Stimulated activated CD4-positive, alpha-beta T cell treated with anti-CD3 and anti-CD28 coated beads, Interleukin-2, amount 100 ng/mL, for 48 hours (primary cell): ENCODE measurements around the gene CHCHD3.

Experiments used
- DNase-seq, 2 donors: peaks; one replicate each; pipeline ENCODE4 v3.0.0-alpha.2; 2020

The CHCHD3 gene

DNA sequence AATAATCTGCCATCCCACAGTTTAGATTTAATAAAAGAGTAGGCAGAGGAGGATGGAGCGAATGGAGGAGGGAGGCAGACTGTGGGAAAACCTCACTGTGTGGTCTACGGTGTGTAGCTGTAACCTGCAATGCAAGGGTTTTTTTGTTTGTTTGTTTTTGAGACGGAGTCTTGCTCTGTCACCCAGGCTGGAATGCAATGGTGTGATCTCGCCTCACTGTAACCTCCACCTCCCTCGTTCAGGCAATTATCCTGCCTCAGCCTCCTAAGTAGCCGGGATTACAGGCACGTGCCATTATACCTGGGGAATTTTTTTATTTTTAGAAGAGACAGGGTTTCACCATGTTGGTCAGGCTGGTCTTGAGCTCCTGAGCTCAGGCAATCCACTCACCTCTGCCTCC lies 321.0 kb downstream of the CHCHD3 start:
- DNase-seq = no peak

DNA sequence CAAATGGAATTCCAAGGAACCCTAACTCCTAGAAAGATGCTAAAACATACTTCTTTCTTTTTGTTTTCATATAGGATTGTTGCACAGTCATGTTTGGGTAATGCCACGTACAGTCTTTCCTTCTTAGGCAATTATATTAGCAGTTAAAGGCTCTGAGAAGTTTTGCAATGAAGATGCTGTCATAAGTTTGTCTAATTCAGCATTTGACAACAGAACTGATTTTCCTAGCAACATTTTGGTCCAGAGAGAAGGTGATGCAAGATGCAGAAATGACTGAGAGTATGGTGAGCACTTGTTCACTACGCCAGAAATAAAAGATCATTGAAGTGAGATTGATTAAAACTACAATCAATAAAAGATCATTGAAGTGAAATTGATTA lies 321.7 kb downstream of the CHCHD3 start:
- DNase-seq = no peak

DNA sequence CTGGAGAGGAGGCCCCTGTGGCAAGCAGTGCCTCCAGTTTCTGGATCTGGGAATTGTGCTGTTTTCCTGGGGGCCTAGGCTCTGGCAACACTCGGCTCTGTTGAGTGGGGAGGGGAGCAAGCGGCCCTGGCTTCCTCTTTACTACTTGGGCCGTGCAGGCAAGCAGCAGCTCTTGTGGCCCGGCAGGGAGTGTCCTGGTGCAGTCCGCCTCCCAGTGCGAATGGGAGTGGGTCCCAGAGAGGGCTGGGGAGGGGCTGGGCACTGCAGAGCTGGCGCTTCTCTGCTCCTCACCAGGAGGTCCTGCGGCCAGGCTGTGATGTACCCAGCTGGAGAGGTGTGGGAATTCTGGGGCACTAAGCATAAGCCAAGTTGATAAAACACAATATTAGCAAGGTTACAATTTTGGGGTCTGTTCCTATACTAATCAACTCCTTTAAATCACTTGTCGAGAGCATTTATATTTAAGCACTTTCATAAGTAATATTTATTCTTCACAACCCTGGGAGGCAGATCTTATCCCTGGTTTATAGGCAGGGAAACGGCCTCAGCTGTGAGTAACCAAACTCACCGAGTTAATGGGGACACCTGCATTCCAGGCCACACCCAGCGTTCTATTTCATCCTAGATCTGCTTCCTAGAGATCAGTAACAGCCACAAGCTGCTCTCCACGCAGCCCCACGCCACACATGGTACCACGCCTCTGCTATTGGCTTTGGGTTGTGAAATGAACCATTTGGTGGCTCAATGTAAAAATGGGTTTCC lies 322.2 kb downstream of the CHCHD3 start:
- DNase-seq = no peak

DNA sequence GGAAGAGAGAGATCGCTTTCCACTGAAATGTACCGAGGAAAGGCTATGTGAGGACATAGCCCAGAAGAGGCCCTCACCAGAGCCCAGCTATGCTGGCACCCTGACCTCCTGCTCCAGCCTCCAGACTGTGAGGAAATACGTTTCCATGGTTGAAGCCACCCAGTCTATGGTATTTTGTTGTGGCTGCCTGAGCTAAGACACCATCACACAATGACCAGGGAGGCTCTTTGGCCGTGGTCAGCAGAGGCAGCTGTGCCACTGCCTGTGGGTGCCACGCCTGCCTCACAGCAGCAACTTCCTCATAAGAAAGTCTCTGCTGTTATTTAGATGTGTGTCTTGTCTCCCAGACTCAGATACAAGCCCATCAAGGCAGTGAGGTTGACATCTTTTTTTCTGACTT lies 322.9 kb downstream of the CHCHD3 start:
- DNase-seq = no peak

DNA sequence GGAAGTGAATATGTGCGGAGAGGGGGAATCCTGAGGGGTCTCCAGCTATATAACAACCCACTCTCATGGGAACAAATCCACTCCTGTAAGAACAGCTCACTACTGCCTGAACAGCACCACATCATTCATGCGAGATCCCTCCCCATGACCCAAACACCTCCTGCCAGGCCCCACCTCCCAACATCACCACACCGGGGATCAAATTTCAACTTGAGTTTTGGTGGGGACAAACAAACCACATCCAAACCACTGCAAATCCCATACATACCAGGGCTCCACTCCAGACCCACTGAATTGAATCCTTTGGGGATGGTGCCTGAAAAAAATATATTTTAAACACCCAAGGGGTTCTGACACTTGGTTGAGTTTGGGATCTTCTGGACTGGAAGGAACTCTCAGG lies 324.1 kb downstream of the CHCHD3 start:
- DNase-seq = no peak

DNA sequence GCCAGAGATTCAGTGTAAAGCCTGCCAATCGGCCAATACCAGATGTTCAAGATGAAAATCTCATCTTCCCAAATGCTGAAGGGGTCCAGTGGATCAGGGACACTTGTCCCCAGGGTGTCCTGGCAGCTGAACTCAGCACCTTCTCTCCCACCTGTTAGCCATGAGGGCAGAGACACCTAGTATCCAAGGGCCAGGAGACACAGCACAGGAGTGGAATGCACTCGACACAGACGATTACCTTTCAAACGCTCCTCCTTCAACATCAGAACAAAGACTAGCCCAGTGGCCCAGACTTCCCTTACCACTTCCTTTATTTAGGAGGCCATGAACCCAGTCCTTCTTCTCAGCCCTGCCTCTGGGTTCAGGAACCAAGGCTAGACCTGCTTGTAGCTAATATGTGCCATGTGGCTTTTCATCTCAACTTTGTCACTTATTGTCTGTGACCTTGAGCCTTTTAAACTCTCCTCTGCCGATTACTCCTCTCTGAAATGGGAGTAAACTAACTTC lies 325.4 kb downstream of the CHCHD3 start:
- no peak for DNase-seq

DNA sequence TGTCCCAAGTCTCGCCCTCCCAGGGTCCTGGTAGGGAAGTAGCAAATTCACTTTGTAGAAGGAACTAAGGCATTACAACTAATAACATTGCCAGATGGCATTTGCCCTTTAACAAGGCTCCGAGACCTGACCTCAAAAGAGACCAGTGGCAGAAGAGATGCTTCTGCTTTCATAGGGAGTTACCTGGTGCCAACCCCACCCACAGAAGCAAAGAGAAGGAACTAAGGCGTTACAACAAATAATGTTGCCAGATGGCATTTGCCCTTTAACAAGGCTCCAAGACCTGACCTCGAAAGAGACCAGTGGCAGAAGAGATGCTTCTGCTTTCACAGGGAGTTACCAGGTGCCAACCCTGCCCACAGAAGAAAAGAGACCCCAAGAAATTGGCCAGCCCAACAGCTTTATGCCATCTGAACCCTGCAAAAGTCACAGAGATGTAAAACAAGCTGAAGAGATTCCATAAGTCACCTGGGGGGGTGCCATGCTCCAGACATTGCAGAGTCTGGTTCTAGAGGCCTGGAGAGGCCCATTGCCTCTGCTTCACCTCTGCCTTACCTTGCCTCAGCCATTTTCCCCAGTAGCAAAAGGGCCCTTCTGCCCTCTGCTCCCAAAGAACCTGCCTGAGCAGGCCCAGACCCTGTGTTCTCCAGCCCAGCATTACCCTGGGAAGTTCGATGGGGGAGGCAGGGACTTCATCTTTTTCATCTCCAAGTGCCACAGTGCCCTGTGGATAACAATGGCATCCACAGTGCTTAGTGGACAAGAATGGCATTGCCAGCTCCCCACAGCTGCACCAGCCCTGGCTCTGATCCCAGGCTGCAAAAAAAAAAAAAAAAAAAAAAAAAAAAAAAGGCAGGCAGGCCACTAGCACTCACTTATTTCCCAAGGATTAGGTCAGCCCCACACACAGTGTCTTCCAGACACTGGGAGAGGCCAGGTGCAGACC lies 326.1 kb downstream of the CHCHD3 start:
- no peak for DNase-seq

DNA sequence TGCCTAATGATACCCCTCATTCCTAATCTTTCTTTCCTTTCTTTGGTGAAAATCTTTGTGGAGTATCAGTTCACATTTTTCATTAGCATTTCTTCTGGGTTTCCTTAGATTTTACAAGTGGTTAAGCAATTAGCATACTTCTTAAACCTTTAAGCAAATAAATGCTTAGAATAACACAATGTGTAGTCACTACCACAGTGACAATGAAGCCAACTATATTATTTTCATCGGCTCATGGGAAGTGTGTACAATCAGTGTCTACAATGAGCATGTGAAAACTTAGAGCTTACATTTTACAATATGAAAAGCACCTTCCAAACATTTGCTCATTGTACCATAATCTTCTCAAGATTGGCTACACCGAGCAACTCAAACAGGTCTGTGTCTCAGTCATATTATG lies 329.5 kb downstream of the CHCHD3 start:
- DNase-seq = no peak

DNA sequence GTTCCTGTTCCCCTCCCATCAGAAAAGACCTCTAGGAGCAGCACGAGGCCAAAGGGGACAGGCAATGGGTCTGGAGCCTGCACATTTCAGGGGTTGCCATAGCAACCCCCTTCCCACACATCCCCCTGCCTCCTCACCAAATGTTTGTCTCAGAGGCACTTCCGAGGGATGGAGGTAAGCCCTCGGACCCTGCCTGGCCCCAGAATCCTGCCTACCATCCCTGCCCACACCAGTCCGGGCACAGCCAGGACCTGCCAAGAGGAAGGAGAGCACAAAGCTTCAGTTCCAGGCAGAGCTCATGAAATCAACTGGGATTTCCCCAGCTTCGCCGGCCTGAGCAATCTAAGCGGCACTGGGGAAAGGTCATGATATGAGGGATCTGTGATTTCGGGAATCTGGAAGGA lies 330.6 kb downstream of the CHCHD3 start:
- DNase-seq = no peak

DNA sequence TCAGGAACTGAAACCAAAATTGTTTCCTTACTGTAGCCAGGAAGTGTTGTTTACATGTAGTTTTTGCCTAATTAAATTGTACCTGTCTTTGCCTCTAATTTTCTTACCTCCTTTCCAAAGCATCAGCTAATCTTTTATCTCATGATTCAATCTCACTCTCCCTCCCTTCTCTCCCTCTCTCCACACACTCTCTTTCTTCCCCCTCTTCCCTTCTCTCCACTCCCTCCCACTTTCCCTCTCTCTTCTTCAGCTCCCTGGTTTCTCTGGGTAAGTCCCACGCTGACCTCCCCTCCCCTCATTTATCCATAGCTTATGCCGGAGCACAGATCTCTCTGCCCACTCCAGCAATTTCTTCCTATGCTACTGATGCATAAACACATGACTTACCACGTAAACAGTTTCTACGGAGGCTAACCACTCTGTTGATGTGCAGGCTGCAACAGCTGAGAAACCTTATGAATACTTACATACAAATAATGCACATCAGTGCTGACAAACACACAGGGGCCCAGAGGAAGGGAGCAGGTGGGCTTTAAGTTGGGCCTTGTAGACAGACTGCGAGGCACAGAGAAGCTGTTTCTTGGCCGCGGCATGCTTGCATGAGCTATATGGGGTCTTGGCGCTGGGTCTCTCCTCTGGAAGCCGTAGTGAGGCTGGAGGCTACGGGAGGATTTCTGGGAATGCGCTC lies 331.2 kb downstream of the CHCHD3 start:
- no peak for DNase-seq

DNA sequence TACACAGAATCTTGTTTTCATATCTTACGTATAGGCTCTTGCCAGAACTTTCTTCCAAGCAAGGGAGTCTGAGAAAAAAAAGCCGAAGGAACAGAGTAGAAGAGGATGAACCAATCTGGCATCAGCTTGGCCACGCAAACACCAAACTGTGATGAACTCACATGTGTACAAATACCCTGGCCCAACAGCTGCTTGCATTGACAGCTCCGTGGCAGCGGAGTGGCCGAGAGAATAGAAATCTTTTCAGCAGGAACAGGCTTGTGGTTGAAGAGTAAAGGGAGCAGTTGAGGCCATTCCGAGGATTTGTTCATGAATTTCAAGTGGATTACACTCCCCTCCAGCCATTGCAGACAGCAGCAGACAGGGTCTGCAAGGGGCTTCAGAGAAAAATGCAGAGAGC lies 331.8 kb downstream of the CHCHD3 start:
- DNase-seq = no peak

DNA sequence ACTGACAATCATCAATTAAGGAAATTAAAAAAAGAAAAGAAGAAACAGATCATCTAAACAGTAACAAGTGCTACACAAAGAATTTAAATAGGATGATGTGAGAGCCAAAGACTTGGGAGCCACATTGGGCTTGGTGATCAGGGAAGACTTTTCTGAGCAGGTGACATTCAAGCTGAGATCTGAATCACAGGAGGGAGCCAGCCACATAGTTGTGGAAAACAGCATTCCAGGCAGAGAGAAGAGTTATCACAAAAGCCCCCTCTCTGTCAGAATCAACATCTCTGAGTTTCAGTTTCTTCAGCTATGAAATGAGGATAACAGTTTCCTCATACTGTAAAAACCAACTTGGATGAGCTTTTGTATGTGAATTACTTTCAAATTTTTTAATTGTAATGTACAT lies 336.4 kb downstream of the CHCHD3 start:
- no peak for DNase-seq

DNA sequence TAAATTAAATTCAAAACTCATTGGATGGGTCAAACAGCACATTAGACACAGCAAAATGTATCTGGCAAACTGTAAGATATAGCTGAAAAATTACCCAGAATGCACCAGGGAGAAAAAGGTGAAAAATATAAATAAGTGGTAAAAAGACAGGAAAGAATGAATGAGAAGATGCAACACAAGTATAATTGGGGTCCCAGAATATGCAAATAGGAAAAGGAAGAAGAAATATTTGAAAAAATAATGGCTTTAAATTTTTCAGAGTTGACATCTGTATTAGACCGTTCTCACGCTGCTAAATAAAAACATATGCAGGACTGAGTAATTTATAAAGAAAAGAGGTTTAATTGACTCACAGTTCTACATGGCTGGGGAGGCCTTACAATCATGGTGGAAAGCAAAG lies 337.9 kb downstream of the CHCHD3 start:
- no peak for DNase-seq

DNA sequence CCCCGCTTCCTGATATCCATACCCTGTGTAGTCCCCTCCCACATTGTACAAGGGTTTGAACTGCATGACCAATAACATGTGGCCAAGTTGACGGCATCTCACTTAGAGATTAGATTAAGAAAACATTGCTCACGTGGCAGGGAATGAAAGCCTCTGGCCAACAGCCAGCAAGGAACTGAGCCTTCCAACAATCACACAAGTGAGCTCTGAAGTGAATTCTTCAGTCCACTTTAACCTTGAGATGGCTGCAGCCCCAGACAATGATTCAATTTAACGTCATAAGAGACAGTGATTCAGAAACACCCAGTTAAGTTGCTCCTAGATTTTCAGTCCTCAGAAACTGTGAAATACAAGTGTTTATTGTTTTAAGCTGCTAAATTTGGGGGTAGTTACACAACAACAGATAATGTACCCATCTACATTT lies 339.7 kb downstream of the CHCHD3 start:
- no peak for DNase-seq

DNA sequence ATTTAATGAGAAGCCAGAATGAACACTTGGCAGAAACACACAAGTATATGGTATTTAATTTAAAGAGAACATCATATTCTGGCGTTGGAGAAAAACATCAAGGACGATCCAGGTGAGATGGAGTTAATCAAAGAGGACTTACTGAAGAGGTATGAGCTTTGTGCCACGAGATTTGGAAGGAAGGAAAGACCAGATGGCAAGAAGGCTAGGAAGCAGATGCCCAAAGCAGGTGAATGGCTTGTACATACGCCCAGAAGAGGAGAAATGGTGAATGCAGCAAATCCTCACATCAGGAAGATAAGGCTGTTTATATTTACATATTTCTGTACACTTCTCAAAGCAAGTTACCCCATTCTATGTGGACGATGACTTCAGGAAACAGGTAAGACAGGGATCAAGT lies 341.7 kb downstream of the CHCHD3 start:
- no peak for DNase-seq

DNA sequence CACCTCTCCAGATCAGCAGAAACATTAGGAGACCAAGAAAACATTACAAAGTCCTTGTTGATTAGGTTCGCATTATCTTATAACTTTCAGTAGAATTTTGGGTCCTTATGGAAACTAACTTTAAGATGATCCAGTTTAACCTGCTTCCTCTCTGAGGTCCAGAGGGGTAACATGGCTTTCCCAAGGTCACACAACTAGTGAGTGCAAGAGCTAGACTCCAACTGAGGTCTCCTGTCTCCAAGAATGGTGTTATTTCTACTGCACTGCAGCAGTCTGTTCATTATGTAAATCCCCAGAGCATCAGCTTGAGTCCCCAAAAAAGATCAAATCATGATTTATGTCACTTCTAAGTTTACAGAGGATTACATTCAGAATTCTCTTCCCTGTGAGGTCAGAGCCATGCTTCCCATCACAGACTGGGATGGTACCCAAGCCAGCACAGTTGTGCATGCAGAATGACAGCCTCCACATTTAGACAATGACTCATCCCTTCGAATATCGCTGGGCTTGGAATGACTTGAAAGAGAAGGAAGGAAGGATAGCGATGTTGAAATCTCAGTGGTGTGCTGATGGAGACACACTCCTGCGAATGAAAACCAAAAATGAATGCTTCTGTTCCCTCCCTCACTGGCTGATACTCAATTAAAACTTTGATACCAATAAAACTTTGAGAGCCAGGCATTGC lies 342.5 kb downstream of the CHCHD3 start:
- no peak for DNase-seq

DNA sequence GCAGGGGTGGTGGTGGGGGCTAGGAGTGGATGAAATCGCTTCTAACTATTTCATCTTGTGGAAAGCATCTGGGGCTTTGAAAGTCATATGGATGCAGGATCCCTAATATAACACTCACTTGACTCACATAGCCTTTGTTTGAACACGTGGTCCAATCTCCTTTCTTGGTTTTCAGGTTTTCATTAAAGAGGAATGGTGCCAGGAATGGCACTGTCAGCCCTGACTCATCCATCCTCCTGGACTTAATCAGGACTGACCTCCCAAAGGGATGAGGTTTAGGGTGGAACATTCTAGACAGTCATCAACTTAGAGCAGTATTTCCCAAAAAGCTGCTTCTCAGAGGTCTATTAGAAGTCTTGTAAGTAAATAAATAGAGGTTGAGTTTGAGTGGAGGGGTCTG lies 343.6 kb downstream of the CHCHD3 start:
- no peak for DNase-seq

DNA sequence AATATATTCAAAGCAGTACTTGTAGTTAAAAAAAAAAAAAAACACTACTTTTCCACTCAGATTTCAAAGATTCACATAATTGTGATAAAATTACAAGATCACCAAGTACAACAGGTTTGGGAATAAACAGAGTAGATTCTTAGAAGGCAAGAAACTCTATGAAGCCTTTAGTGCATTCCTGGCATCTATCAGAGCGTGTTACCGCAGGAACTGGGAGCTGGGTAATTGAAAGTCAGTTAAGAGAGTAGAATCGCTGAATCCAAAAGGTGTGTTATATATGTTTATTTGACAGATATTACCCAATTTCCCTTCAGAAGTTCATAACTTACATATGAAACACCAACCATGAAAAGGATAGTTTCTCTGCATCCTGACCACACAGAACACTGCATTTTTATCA lies 346.4 kb downstream of the CHCHD3 start:
- DNase-seq = no peak
